GM23248 (cell line): Measurements from ENCODE around the gene FLCN.

Source experiments
- EZH2 ChIP-seq: fragments of 200-600 bp; sonication (generic); IDR thresholded peaks from 2 replicates; pipeline ENCODE4 v1.6.1; 2018; ENCODE audit warnings: antibody characterized with exemption, mild to moderate bottlenecking; ENCODE audit not compliant: insufficient read depth, poor library complexity, severe bottlenecking
- EZH2phosphoT487 ChIP-seq: fragments of 200-600 bp; sonication (generic); IDR thresholded peaks from 2 replicates; pipeline ENCODE4 v1.6.1; 2018; ENCODE audit warnings: antibody characterized with exemption, moderate library complexity, mild to moderate bottlenecking, low read depth; ENCODE audit not compliant: insufficient read depth

DNA sequence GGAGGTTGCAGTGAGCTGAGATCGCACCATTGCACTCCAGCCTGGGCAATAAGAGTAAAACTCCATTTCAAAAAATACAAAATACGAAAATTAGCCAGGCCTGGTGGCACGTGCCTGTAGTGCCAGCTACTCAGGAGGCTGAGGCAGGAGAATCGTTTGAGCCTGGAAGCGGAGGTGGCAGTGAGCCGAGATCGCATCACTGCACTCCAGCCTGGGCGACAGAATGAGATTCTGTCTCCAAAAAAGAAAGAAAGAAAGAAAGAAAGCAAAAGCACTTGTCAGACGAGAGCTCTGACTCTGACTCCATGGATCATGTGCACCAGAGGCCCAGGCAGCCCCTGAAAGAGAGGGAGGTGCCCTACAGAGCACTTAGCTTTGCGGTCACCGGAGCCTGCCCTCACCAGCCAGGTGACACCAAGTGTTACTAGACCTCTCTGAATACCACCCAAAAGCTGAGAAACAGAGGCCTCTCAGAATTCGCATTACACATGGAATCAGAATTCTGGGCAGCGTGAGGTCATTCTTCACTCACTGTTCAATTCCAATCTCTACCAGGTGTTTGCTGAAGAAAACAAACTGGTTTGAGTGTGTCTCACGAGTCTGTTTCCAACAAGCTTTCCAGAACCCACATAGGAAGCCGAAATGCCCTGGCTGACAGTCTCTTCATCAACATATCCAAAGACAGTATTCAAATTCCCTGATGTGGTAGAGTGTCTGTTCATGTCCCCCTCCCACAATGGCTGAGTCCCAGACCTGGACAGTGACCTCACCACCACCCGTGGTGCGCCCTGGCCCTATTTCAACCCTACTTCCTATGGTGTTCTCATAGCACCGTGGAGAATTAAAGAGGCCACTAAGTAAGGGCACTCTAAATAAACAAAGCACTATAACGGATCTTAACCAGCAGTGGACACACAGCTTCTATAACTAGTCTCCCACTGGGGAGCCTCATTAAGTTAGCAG lies 1.5 kb downstream of the FLCN start:
- TF ChIP-seq EZH2: no peak
- TF ChIP-seq EZH2phosphoT487: no peak
